Glomerular endothelial cell (primary cell): ENCODE measurements around the gene NFAT5. TPM values are rescaled to one million over a fixed set of nuclear protein-coding genes. Genes with fewer than 3 reads are reported as not detected.
"Not testable (repeated sequence)": the region's sequence is repeated elsewhere in the genome, so short reads cannot be mapped to it uniquely, and the experiment has no call there.

Experiments used
- DNase-seq: peaks from one replicate; pipeline ENCODE4 v3.0.0-alpha.2; 2011; ENCODE audit warnings: low read depth, low spot score; ENCODE audit errors: extremely low read depth
- total RNA-seq: library from RNA; depleted of rRNA; stranded (reverse); fragments of >200 nt; gene quantifications from 2 replicates; pipeline ENCODE4 v1.2.3, GENCODE V29; 2015

Gene NFAT5
- total RNA-seq, 1 donor from 2014 or later, result 71.0 TPM

GRCh38 chr16:69729030-69729429 is 163.3 kb downstream of the NFAT5 start:
- DNase-seq, result not testable (repeated sequence)

DNA sequence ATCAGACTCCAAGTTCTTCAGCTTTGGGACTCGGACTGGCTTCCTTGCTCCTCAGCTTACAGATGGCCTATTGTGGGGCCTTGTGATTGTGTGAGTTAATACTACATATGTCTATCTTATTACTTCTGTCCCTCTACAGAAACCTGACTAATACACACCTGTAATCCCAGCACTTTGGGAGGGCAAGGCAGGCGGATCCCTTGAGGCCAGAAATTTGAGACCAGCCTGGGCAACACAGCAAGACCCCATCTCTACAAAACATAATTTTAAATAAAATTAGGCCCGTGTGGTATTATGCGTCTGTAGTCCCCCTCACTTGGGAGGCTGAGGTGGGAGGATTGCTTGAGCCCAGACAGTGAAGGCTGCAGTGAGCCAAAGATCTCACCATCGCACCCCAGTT is 165.5 kb downstream of the NFAT5 start:
- not testable (repeated sequence) for DNase-seq

DNA sequence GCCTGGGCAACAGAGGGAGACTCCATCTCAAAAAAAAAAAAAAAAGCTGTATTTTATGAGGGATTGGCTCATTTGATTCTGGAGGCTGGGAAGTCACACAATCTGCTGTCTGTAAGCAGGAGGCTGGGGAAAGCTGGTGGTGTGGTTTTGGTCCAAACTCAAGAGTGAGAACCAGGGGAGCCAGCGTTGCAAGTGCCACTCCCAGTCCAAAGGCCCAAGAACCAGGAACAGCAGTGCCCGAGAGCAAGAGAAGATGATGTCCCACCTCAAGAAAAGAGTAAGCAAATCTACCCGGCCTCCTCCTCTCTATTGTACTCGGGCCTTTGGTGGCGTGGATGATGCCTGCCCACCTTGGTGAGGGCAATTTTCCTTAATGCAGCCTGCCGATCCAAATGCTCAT is 166.3 kb downstream of the NFAT5 start:
- DNase-seq, result no peak

- DNase-seq, result no peak
These were observed 175.8 kb downstream of the NFAT5 start for GRCh38 chr16:69741519-69741918.

GRCh38 chr16:69741951-69742904 is 176.5 kb downstream of the NFAT5 start:
- DNase-seq, result no peak

DNA sequence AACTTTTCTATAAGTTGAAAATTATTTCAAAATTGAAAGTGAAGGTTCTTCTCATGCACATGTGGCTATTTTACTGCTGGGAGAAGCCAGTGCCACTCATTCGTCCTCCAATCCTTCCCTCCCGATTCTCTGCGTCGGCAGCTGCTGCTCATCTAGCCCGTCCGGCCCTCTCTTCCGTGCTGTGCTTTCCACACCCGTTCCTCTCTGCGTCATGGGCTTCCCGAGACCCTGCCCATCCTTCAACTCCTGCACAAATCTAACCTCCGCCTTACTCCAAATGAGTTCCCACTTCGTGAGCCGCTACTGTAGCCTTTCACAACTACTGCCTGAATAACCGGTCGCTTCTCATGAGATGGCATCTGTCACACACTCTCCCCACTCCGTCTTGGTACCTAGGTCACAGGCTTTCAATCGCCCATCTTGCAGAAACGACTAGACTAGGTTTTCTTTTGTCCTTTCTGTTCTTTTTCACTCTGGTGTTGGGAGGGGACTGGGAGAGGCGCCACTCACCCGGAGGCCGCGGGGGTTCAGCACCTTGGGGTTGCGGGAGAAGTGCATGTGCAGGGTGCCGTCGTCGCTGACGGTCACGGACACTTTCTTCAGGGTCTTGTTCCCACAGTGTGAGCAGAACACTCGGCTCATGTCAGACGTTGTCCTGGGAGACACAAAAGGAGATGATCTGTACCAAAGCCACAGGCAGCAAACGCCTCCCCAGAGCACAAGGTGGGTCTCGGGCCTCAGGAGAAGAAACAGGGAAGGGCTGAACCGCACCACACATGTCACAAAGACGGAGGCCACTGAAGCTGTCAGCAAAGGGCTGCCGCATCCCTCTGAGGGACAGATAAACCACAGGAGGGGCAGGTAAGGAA is 178.8 kb downstream of the NFAT5 start:
- no peak for DNase-seq

DNA sequence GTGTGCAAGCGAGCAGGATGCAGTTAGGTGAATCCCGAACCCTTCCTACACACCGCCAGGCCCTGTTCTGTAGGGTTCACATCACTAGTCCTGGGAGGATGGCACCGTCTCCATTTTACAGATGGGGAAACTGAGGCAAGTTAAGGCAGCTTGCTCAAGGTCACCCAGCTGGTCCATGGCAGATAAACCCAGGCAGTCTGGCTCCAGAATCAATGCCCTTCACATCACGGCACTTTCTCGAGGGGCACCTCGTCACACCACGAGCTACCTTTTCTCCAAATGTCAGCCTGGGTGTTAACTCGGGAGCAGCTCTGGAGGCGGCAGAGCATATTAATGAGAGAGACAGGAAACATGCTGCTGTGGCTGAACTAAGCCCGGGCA is 179.5 kb downstream of the NFAT5 start:
- no peak for DNase-seq

DNA sequence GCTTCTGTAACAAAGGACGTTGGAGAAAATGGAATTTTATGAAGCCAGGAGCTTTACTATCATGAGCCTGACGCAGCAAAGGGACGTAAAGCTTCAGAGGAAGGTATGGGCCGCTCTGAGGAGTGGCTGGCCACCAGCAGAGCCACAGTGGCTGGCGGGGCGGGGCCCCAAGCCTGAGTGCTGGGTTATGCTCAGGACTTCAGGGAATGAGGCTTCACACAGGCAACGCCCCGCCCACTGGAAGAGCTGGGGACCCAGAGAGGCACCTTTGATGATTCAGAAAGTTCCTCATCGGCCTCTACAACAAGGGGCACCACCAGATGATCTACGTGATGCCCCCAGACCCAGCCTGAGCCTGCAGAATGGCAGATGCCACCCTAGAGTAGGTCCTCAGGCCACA is 180.2 kb downstream of the NFAT5 start:
- no peak for DNase-seq

DNA sequence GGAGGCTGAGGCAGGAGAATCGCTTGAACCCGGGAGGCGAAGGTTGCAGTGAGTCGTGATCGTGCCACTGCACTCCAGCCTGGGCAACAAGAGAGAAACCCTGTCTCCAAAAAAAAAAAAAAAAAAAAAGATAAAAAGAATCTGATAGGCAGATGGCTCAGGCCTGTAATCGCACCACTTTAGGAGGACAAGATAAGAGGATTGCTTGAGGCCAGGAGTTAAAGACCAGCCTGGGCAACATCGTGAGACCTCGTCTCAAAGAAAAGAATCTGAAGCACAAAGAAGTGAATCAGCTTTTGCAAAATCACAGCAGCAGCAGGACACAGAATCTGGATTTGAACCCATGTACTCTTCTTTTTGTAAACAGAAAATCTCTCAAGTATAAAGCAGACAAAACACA is 181.3 kb downstream of the NFAT5 start:
- DNase-seq, result no peak

- DNase-seq, result no peak
These were observed 183.1 kb downstream of the NFAT5 start for GRCh38 chr16:69748694-69749345.

DNA sequence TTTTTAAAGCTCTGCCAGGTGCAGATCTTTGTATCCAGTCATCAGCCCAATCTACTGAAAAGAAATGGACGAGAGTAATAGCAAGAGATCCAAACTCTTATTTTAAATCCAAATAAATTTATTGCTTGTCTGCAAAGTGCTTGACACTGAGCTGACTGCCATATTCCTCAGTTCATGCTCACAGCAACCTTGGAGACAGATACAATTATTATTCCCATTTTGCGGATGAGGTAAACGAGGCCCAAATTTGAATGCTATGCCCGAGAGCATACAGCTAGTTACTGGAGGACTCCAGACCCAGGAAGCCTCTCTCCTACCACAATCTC is 188.3 kb downstream of the NFAT5 start:
- no peak for DNase-seq

Other genes with a start within 250 kb of the NFAT5 start
- 22.2 and 24.4 TPM in 2 replicates for gene PDF, start 235.4 kb upstream of the NFAT5 start, total RNA-seq
- gene COG8, start 226.4 kb upstream of the NFAT5 start, total RNA-seq, result 47.9 and 48.7 TPM in 2 replicates
- 22.6 and 25.8 TPM in 2 replicates for gene NIP7, start 226.2 kb upstream of the NFAT5 start, total RNA-seq
- gene TMED6, start 214.2 kb upstream of the NFAT5 start, total RNA-seq, result not detected in 2 replicates
- gene TERF2, start 180.0 kb upstream of the NFAT5 start, total RNA-seq, result 17.7 and 19.0 TPM in 2 replicates
- gene CYB5B, start 141.3 kb upstream of the NFAT5 start, total RNA-seq, result 102 and 165 TPM in 2 replicates
- 129 and 558 TPM in 2 replicates for gene NQO1, start 160.6 kb downstream of the NFAT5 start, total RNA-seq
- 25.7 and 35.9 TPM in 2 replicates for gene NOB1, start 189.0 kb downstream of the NFAT5 start, total RNA-seq
- 26.4 and 36.4 TPM in 2 replicates for gene WWP2, start 196.4 kb downstream of the NFAT5 start, total RNA-seq